Hematopoietic multipotent progenitor cell treated with erythropoietin and hydrocortisone succinate and interleukin-3 and kit ligand, for 15 days (in vitro differentiated cells): Measurements from ENCODE around the gene ASPHD2.
"Not testable (repeated sequence)": the region's sequence is repeated elsewhere in the genome, so short reads cannot be mapped to it uniquely, and the experiment has no call there.

ENCODE experiments used
- DNase-seq: peaks from one replicate; pipeline ENCODE4 v3.0.0-alpha.2; 2015; ENCODE audit warnings: low spot score

The ASPHD2 gene

GRCh38 chr22:26416670-26417276 is 12.3 kb upstream of the ASPHD2 start:
- no peak for DNase-seq

GRCh38 chr22:26417406-26417805 is 11.7 kb upstream of the ASPHD2 start:
- no peak for DNase-seq

- no peak for DNase-seq
Observed at GRCh38 chr22:26418620-26419019, 10.4 kb upstream of the ASPHD2 start.

- no peak for DNase-seq
Observed at GRCh38 chr22:26426924-26427323, 2.1 kb upstream of the ASPHD2 start.

- DNase-seq = no peak
Observed at GRCh38 chr22:26429458-26430286, 612 bp downstream of the ASPHD2 start.

GRCh38 chr22:26430600-26430999 is 1.5 kb downstream of the ASPHD2 start:
- no peak for DNase-seq

GRCh38 chr22:26431261-26431995 is 2.4 kb downstream of the ASPHD2 start:
- DNase-seq = no peak

GRCh38 chr22:26432619-26433311 is 3.7 kb downstream of the ASPHD2 start:
- no peak for DNase-seq

GRCh38 chr22:26433805-26434204 is 4.7 kb downstream of the ASPHD2 start:
- DNase-seq = no peak

GRCh38 chr22:26435327-26436093 is 6.5 kb downstream of the ASPHD2 start:
- DNase-seq = no peak

- DNase-seq = no peak
Observed at GRCh38 chr22:26436903-26437515, 7.9 kb downstream of the ASPHD2 start.

- DNase-seq = no peak
Observed at GRCh38 chr22:26437694-26438392, 8.8 kb downstream of the ASPHD2 start.

GRCh38 chr22:26438776-26439175 is 9.7 kb downstream of the ASPHD2 start:
- DNase-seq = not testable (repeated sequence)

- DNase-seq = no peak
Observed at GRCh38 chr22:26439559-26439958, 10.5 kb downstream of the ASPHD2 start.

GRCh38 chr22:26442086-26442756 is 13.2 kb downstream of the ASPHD2 start:
- DNase-seq = no peak

GRCh38 chr22:26443901-26444690 is 15.0 kb downstream of the ASPHD2 start:
- no peak for DNase-seq

- DNase-seq = no peak
Observed at GRCh38 chr22:26444777-26445176, 15.7 kb downstream of the ASPHD2 start.

GRCh38 chr22:26445577-26446275 is 16.7 kb downstream of the ASPHD2 start:
- no peak for DNase-seq
